Measurements from ENCODE around the gene TUFM. TPM values are rescaled to one million over a fixed set of nuclear protein-coding genes. Genes with fewer than 3 reads are reported as not detected.
A peak's percentile ranks its signal among the peaks of the same experiment; 100 is the strongest.

The TUFM gene
- total RNA-seq, 1 experiment from 2014 or later = 207 TPM

- H3K27ac Mint-ChIP-seq = peak within 1 kb of the TSS; percentile 48 to 95 (median 84); a peak in 6 of 7 replicates
- Histone ChIP-seq H2BK5ac (ENCODE audit: insufficient read length, low read length) (no peak within 1 kb of the TSS), H3K9ac (ENCODE audit: extremely low read depth, insufficient read length, low read length) (peak within 1 kb of the TSS; percentile 63), H3K27me3 (ENCODE audit: insufficient read depth, low read length) (peaks cover 6% of the 10 kb centered on the region; the same call in 1 of the 2 replicates), H2BK120ac (ENCODE audit: low read depth, low read length, poor library complexity, severe bottlenecking) (no peak within 1 kb of the TSS), H4K20me1 (ENCODE audit: control insufficient read depth, insufficient read depth, insufficient read length) (no peaks in the 10 kb centered on the region), H3K79me2 (ENCODE audit: insufficient read depth, low read length) (no peaks in the 10 kb centered on the region), H4K8ac (replicated peaks; ENCODE audit: insufficient read length, low read depth, low read length) (no peak within 1 kb of the TSS), H3K4me1 (ENCODE audit: insufficient read depth, low read length) (peaks cover 2% of the 10 kb centered on the region; the same call in 1 of the 2 replicates), H3K27ac (ENCODE audit: insufficient read length, low read depth, low read length) (no peak within 1 kb of the TSS), H4K5ac (ENCODE audit: insufficient read length, low read depth, low read length) (no peak within 1 kb of the TSS), H2AK5ac (ENCODE audit: insufficient read length, low read length) (no peak within 1 kb of the TSS), H3K9me3 (ENCODE audit: control insufficient read depth, low read depth, low read length) (no peaks in the 10 kb centered on the region), H2AFZ (ENCODE audit: low read length) (no peak within 1 kb of the TSS), H2BK20ac (ENCODE audit: low read depth, low read length, poor library complexity, severe bottlenecking) (no peak within 1 kb of the TSS), H2BK15ac (ENCODE audit: low read depth, low read length) (no peak within 1 kb of the TSS), H3K23me2 (ENCODE audit: insufficient read length, low read depth, low read length, poor library complexity, severe bottlenecking) (peaks cover 11% of the 10 kb centered on the region), H3K4me2 (ENCODE audit: insufficient read depth, insufficient read length, low read length) (peak within 1 kb of the TSS; percentile 64), H3K56ac (ENCODE audit: insufficient read length, low read depth, low read length) (no peak within 1 kb of the TSS), H3K23ac (ENCODE audit: insufficient read length, low read depth, low read length) (no peak within 1 kb of the TSS), H3K18ac (ENCODE audit: insufficient read length, low read depth, low read length) (no peak within 1 kb of the TSS), H2BK12ac (ENCODE audit: insufficient read length, low read depth, low read length) (no peak within 1 kb of the TSS), H3T11ph (ENCODE audit: low read length) (no peak within 1 kb of the TSS), H3K79me1 (ENCODE audit: insufficient read depth, low read depth, low read length, poor library complexity, severe bottlenecking) (no peaks in the 10 kb centered on the region), H3K4ac (ENCODE audit: low read depth, low read length) (no peak within 1 kb of the TSS), H3K14ac (ENCODE audit: insufficient read depth, low read length) (peak within 1 kb of the TSS; percentile 75; the same call in 1 of the 2 replicates), H4K91ac (ENCODE audit: insufficient read length, low read depth, low read length) (no peak within 1 kb of the TSS)
- peak within 1 kb of the TSS; percentile 87 to 95 for H3K4me3 Mint-ChIP-seq
- H3K9me3 Mint-ChIP-seq = no peaks in the 10 kb centered on the region; a peak in 1 of 5 replicates
- no CpG with 5 or more reads among the region's 25 CpGs for WGBS (ENCODE audit: extremely low coverage, insufficient read length, low lambda C conversion rate)
- DNase-seq = no peak
- H3K36me3 Mint-ChIP-seq (ENCODE audit: insufficient read depth in 1 of 3, low read depth in 3 of 3) = peaks cover 4 to 18% (median 15%) of the 10 kb centered on the region in 3 experiments
- TF ChIP-seq CTCF (conservative IDR thresholded peaks at IDR 0.05) = no peak
- H3K27me3 Mint-ChIP-seq (ENCODE audit: low read depth) = peaks cover 18% of the 10 kb centered on the region
- H3K4me1 Mint-ChIP-seq = peaks cover 26 to 60% of the 10 kb centered on the region in 2 experiments
These were observed 32.2 kb upstream of the TUFM start, which contains the start of gene ATP2A1 for GRCh38 chr16:28878083-28878926. Gene ATP2A1 (plus strand): TSS chr16:28878488. CDS start chr16:28878672, 184 bp downstream.
